Activated CD4-positive, CD25-positive, alpha-beta regulatory T cell treated with anti-CD3 and anti-CD28 coated beads, Interleukin-2, amount 50 U/mL, for 24 hours (primary cell): Measurements from ENCODE around the gene PREP.
A peak's percentile ranks its signal among the peaks of the same experiment; 100 is the strongest.
"Not testable (repeated sequence)": the region's sequence is repeated elsewhere in the genome, so short reads cannot be mapped to it uniquely, and the experiment has no call there.

Experiments used
- ATAC-seq, 2 donors: fragments of 150-1000 bp; cut with Tn5 transposase; one replicate each; pipeline ENCODE4 v1.10.0; 2021; ENCODE audit warnings: mild to moderate bottlenecking in 1 of 2, moderate library complexity in 1 of 2

Gene PREP

GRCh38 chr6:105338350-105338983 lies 64.4 kb downstream of the PREP start:
- ATAC-seq: not testable (repeated sequence)

GRCh38 chr6:105336986-105337385 lies 65.9 kb downstream of the PREP start:
- no peak for ATAC-seq

DNA sequence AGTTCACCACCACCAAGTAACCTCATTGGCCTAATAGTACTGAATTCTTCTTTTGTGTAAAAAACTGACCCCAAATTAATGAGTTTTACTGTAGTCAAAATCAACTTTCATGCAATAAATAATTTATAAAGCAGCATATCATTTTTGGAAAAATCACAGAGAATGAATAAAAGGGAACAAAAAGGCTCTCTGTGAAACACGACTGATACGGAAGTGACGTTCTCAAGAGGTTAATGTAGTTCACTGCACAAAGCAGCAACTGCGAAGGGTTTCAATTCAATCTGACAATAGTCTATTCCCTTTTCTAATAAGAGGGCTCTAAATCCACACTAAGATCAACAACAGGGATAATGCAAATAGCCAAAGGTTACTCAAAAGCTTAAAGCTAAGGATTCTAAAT lies 70.3 kb downstream of the PREP start:
- no peak for ATAC-seq

DNA sequence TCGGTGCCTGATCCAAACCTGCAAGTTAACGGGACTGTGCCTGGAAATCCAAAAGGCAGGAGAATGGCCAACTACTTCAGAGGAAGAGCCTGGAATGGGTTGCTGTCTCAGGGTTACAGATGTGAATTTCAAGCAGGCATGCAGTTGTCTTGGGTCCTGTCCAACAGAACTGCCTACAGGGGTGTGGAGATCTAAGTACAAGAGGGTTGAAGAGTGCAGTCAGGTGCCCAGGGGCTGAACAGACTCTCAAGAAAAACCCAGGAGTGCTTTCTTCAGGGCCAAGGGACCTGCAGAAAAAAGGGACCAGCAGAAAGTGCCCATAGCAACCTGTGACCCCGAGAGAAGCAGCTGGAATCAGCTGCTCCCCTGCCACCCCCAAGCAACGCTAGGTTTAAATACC lies 71.0 kb downstream of the PREP start:
- ATAC-seq: no peak

DNA sequence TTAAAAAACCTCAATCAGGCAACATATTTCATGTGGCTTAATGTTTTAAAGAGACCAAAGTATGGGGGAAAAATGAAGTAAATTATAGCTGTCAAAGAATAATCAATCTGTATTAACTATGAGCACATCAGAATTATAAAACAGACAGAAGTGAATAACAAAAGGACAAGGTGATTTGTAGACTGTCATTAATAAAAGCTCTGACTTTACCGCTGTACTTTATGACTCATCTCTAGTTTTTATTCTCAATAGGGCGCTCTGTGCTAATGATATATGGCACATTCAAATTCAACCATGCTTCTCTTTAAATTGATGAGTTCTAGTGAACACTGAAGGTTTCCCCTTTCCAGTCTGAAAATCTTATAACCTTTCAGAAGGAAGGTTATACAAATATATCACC lies 72.0 kb downstream of the PREP start:
- peak; percentile 55 to 60 for ATAC-seq

DNA sequence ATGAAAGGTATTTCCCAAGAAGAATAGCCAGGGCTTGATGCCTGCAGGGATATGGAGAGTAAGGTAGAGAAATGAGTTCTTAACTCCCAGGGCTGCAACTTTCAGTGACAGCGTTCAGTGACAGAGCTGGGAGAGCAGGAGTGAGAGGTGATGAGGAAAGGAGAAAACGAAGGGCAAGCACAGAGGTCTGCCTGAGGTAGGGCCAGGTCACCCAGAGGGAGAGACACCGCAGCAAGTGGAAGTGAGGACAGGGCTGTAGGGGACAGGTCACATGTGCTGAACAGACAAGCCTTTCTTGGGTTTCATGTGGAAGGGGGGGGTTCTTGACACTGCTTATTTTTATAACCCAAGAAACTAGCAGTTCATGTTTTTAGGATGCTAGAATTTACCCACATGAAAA lies 72.5 kb downstream of the PREP start:
- no peak for ATAC-seq

GRCh38 chr6:105326833-105327770 lies 75.8 kb downstream of the PREP start:
- ATAC-seq: no peak

DNA sequence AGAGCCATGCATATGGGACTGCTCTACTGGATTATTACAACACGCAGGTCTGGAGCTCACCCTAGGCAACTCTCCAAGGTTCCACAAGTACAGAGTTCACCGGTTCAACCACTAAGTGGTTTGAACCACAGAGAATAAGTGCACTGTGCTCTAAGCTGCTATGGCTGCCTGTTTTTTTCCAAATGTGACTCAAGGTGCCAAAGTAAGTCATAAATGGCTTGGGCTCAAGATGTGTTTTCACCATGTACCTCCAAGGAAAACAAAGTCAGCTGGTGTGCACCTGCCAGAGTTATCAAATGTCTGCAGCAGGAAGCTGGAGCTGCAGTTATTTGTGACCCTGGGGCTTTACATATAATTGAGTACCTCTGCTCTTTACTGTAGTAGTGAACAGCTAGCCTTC lies 76.7 kb downstream of the PREP start:
- no peak for ATAC-seq

DNA sequence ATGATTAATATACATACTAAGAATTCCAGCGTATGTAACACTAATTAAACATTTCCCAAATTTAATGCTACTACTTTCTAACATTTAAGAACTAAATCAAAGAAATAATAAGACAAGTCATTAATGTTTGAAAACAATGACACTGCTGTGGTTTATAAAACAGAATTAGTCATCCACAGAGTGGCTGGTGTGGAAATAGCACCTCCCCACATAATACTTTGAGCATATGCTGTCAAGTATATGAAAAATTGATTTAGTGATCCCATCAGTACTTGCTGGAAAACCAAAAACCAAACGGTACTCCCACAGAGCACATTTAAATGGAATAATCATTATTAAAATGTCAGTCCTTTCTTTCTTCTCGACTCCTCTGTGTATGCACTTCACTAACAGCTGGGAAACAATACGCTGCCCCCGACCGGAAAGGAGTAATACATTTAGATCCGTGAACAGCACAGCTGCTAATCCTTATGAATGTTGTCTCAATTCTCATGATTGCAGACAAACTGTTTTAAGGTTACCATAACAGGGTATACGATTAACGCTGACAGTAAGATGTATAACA lies 78.4 kb downstream of the PREP start:
- no peak for ATAC-seq

DNA sequence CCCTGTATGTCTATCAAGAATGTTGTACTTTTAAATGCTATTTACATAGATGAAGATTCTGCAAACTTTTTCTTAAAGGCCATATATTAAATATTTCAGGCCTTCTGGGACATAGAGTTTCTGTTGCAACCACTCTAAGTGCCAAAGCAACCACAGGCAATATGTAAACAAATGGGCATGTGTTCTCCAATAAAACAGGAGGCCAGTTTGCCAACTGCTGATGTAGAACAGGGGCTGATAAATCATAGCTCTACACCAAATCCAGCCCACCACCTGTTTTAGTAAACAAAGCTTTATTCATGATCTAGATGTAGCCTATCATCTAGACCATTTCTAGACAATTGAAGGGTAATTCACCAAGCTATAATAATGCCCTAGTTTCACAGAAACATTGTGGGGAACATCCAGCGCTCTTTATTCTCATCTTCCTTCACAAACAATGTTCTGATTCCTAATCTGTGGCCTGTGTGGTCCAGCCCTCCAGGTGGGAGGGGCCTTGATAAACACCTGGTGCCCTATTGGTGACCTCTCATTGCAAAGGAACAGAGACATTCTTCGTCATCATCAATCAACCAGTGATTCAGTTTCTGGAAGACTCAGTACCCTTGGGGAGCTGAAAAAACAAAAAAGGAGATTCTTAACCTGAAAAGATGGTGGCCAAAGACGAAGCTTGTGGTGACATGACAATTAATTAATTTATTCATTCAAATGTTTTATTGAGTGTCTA lies 80.2 kb downstream of the PREP start:
- no peak for ATAC-seq

DNA sequence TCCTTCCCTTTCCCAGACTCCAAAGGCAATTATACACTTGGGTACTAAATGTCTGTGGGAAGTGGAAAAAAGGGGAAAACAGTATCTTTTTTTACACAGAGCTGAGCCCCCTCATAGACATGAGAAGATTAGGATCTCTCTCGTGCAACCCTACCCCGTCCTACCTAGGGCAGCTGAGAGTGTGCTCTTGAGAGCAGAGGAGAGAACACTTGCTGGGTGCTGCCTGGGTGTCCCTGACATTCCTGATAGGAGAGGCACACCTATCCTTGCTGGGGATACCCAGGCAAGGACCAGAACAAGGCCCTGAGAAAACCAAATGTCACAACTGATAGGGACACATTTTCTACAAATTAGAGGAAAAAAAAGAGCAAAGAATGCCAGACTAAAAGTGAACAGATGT lies 81.2 kb downstream of the PREP start:
- ATAC-seq: no peak

DNA sequence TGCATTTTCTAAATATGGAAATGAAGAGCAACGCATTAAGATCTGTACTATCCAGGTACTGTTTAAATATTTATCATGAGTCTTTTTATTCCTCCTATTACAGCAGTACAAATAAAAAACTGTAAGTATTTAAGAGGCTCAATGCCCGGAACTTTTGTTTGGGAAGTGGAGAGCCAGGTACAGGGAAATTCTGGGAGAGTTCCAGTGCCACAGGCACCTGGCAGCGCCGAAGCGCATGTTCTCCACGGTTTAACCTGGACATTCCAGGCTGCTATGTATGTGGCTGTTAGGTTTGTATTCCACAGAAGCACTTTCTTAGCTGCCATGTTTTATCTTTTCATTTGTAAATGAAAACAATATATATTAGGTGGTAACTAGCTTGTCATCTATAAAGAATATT lies 81.7 kb downstream of the PREP start:
- ATAC-seq: no peak

- ATAC-seq: no peak
Measured at GRCh38 chr6:105320765-105321164, 82.1 kb downstream of the PREP start.

DNA sequence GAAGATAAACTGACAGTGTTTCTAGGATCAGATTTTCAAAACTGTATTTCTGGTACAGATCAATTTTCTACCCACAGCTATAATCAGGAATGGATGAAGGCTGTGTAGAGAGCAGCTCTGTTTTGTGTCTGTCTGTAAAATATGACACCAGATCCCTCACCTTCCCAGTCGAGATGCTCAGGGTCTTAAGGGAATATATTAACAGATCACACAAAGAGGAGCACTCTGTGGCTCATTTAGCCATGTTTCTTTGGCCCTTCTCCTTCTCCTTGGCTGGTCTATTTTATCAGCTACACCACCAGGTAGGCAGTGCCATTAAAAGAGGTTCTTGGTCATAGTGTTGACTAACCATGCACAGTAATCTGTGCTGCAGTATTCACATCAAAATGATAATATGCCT lies 82.6 kb downstream of the PREP start:
- no peak for ATAC-seq

DNA sequence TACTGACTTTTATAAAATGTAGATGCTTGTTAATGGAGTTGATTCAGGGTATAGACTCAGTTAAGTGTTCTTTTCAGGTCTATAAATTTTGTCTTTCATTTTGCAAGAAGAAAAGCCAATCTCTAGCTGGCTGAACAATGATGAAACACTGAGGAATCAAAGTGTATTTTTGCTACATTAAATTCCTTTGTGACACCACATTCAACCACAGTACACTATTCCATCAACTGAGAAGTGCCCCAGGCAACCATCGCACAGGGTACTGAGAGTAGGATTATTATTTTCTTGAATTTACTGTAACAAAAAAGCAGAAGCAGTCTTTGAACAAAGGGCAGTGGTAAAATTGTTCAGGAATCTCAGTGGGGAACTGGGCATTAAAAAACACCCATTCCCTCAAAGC lies 83.6 kb downstream of the PREP start:
- no peak for ATAC-seq

DNA sequence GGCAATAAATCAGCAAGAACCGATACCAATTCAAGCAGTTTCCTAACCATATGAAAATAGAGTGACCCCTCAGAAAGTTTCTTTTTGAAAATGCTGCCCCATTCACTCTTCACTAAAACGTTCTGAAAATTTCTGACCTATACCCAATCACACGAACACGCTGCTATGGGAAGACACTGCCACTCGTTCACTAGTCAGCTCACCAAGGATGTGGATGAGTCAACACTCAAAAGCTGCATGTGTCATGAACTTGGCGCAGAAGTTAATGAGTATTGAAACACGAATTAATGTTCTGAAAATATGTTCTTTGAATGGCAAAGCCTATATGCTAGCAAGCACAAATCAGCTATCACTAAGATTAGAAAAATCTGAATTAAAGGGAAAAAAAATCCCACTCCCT lies 84.2 kb downstream of the PREP start:
- no peak for ATAC-seq

DNA sequence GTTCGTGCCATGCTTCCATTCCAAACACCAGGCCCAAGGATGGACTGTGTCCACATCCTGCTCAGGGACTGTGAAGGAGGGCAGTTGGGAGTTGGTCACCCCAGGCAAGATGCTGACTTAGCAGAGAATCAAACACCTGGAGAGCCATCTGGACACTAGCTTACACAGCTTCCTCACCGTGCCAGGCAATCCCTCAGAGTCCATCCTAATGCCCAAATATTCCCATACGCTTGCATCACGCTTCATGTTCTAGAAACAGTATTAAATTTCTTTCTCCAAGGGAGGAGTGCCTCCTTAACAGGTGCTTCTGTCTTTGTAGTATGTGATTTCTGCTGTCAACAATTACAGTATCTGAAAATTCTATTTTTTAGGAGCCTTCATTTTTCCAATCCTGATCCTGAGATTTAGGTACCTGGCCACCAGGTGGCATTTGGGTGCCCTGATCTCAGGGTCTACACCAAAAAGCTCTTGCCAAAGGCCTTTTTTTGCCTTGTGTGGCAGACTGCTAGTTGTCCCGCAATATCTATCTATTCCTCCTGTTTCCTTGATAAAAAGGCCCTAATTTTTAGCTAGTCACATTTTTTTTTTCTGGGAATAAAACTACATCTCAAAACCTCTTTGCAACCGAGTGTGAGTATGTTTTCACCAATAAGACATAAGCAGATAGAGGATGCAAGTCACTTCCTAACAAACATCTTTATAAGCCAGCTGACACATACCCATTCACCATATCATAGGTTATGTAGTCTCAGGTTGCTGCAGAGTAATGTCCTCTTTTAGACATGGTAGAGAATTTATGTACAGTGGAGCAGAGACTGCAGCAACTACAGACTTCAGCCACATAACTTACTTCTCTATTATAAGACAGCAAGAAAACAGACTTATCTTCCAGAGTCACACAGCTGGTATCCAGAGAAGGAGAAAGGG lies 85.0 kb downstream of the PREP start:
- no peak for ATAC-seq

DNA sequence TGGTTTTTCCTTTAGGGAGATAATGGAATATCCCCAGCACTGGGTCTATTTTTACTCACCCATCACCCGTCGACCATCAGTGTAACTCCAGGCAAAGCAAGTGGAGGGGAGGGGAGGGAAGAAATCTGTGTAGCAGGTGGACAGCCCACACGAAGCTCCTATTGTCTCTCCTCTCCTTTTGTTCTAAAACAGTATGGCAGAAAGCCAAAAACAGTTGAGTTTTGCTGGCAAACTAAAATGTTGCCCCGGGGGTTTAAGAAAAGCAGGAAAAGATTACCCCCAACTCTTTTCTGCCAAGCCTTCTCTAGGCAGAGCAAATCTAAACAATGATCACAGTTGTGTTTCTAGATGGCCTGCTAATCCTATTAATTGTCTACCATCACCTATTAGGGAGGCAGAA lies 89.7 kb downstream of the PREP start:
- no peak for ATAC-seq

GRCh38 chr6:105310947-105311346 lies 91.9 kb downstream of the PREP start:
- ATAC-seq: no peak

- ATAC-seq: no peak
Measured at GRCh38 chr6:105310371-105310770, 92.5 kb downstream of the PREP start.

- ATAC-seq: no peak
Measured at GRCh38 chr6:105308840-105309239, 94.0 kb downstream of the PREP start.

DNA sequence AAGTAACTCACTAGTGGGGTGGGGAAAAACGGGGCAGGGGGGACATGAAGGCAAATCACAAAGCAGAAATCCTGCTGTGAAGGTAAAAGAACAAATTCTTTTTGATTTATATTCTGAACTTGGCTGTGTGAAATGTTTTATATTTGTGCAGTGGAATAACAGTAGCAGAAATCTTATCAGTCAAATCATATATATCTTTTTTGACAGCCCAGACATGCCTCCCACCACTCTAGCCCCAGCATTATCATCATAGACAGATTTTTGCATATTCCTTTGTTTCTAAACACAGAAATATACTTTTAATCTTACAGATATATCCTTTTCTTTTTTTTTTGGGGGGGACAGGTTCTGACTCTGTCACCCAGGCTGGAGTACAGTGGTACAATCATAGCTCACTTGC lies 97.4 kb downstream of the PREP start:
- no peak for ATAC-seq
